Renal cortical epithelial cell (primary cell): ENCODE measurements around the gene ST3GAL3. TPM values are rescaled to one million over a fixed set of nuclear protein-coding genes. Genes with fewer than 3 reads are reported as not detected.

ENCODE experiments used
- DNase-seq: peaks from one replicate; pipeline ENCODE4 v3.0.0-alpha.2; 2011; ENCODE audit warnings: low read depth
- total RNA-seq: library from RNA; depleted of rRNA; stranded (reverse); fragments of >200 nt; gene quantifications from 2 replicates; pipeline ENCODE4 v1.2.3, GENCODE V29; 2014

Gene ST3GAL3
- total RNA-seq, 1 donor from 2014 or later: 16.5 TPM

- DNase-seq: no peak
Measured at GRCh38 chr1:43878854-43879253, 171.5 kb downstream of the ST3GAL3 start.

- DNase-seq: peak; percentile 32
Measured at GRCh38 chr1:43879414-43879813, 172.1 kb downstream of the ST3GAL3 start.

DNA sequence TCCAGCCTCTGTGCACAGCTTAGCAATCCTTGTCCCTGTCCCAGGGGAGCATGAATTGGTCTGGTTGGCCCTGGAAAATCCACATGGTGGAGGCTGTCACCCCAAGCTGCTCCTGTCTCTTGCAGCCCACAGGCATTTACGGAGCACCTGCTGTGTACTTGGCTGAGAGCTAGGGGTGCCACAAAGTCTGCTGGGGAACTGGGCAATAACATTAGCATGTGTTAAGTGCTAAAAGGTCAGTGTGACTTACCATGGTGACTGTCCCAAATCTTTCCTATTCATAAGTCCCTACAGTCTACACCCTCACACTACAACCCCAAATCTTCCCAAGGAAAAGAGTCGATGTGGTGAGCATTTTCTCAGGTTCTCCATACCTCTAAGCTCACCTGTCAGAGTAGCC lies 172.7 kb downstream of the ST3GAL3 start:
- DNase-seq: no peak

DNA sequence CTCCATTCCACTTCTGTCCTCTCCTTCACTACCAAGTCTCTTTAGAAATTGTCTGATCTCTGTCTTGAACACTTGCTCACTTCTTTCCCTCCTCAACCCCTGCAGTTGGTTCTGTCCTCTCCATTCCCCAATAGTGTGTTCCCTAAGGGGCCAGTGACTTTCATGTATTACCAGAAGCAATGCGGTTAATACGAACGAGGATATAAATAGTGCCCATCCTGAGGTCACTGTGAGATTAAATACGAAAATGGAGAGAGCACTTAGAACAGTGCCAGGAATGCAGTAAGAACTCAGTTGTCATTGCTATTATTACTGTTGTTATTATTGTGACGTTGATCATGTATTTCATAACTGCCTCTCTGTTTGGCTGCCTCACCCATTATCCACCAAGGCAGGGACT lies 173.3 kb downstream of the ST3GAL3 start:
- DNase-seq: no peak

DNA sequence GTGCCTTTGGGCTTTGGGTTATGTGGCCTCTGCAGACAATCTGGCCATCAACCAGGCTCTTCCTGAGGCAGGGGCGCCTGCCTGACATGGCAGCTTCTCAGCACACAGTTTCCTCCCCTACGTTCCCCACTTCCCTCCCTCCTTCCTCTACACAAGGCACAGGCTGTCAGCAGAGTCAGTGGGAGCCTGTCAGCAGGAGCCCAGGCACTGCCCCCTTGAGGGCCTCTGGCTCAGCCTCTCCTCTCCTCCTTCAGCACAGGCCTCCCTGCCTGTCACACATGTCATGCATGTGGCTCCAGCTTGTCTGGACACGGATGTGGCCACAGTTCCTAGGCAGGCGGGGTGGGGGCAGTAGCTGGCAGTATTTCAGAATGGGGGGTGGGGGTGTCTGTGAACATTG lies 174.1 kb downstream of the ST3GAL3 start:
- DNase-seq: no peak

DNA sequence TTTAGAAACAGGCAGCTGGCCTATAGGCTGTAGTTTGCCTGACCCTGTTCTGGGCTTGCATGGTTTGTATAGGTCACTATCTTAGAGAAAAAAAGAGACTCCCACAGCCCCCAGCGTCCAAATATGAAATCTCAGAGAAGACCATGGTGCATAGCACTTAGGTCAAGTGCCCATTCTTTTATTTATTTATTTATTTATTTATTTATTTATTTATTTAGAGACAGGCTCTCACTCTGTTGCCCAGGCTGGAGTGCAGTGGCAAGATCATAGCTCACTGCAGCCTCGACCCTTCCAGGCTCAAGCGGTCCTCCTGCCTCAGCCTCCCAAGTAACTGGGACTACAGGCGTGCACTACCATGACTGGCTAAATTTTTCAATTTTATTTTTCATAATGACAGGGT lies 175.4 kb downstream of the ST3GAL3 start:
- no peak for DNase-seq

GRCh38 chr1:43883321-43883720 lies 176.0 kb downstream of the ST3GAL3 start:
- no peak for DNase-seq

DNA sequence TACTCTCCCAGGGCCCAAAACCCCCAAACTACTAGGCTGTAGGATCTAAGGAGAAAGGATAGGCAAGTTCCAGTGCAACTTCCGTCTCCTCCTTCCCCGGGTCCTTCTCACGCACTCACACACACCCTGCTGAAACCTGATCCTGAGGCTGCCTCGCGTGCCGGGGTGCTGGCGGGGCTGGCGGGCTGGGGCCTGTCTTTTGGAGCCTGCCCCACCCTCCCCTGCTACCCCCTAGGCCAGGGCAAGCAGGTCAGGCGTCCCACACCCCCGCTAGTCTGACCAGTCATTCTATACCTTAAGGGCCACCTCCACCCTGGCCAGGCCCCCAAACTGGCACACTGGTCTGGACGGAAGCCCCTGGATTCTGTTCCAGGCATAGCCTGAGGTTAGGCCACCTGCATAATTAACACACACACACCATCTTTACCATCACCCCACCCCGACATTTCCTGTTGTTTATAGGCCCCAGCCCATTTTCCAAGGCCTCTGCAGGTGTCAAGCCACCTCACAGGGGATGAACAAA lies 178.0 kb downstream of the ST3GAL3 start:
- no peak for DNase-seq

- no peak for DNase-seq
Measured at GRCh38 chr1:43887748-43888147, 180.4 kb downstream of the ST3GAL3 start.

- no peak for DNase-seq
Measured at GRCh38 chr1:43890815-43891214, 183.5 kb downstream of the ST3GAL3 start.

- DNase-seq: no peak
Measured at GRCh38 chr1:43893006-43893405, 185.7 kb downstream of the ST3GAL3 start.

DNA sequence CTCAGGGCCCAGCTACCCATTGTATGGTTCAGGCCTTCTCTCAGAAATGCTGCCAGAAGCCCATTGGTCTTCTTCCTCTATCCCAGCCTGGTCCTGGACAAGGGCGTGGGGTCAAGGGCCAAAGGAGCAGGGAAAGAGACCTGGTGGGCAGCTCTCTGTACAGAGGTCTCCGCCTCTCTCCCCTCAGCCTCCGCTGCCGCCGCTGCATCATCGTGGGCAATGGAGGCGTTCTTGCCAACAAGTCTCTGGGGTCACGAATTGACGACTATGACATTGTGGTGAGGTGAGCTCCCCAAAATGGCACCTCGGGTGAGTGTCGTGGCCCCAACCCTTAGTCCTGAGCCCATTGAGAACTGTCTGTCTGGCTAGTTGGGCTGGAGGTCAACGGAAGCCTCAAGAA lies 191.6 kb downstream of the ST3GAL3 start:
- DNase-seq: no peak

DNA sequence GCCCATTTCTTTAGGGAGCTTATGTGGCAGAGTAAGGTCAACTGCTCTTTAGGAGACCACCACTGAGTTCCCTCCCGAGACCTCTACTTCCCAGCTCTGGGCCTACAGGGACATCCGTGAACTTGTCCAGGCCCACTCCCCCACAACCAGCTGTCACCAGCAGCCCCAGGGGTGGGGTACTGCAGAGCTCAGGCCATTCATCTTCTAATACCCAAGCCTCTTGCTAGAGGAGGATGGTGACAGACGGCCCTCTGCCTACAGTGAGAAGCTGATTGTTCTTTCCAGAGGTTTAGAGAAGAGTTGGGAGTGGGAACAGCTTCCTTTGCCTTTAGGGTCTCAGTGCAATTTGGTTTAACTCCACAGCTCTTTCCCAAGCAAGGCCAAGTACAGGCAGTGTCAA lies 193.1 kb downstream of the ST3GAL3 start:
- DNase-seq: no peak

GRCh38 chr1:43901196-43901961 lies 194.0 kb downstream of the ST3GAL3 start:
- no peak for DNase-seq

GRCh38 chr1:43902058-43902831 lies 194.9 kb downstream of the ST3GAL3 start:
- DNase-seq: no peak

DNA sequence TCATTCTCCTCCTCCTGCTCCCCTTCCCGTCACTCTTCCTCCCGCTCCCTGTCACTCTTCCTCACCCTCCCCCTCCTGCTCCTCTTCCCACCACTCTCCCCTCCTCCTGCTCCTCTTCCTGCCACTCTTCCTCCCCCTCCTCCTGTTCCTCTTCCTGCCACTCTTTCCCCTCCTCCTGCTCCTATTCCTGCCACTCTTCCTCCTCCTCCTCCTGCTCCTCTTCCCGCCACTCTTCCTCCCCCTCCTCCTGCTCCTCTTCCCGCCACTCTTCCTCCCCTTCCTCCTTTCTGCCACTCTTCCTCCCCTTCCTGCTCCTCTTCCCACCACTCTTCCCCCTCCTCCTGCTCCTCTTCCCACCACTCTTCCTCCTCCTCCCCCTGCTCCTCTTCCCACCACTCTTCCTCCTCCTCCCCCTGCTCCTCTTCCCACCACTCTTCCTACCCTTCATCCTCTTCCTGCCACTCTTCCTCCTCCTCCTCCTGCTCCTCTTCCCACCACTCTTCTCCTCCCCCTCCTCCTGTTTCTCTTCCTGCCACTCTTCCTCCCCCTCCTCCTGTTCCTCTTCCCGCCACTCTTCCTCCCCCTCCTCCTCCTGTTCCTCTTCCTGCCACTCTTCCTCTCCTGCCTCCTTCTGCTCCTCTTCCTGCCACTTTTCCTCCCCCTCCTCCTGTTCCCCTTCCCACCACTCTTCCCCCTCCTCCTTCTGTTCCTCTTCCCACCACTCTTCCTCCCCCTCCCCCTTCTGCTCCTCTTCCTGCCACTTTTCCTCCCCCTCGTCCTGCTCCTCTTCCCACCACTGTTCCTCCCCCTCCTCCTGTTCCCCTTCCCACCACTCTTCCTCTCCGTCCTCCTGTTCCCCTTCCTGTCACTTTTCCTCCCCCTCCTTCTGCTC lies 197.6 kb downstream of the ST3GAL3 start:
- DNase-seq: no peak

GRCh38 chr1:43908226-43908625 lies 200.9 kb downstream of the ST3GAL3 start:
- DNase-seq: no peak

- peak; percentile 9 for DNase-seq
Measured at GRCh38 chr1:43908858-43909257, 201.5 kb downstream of the ST3GAL3 start.

DNA sequence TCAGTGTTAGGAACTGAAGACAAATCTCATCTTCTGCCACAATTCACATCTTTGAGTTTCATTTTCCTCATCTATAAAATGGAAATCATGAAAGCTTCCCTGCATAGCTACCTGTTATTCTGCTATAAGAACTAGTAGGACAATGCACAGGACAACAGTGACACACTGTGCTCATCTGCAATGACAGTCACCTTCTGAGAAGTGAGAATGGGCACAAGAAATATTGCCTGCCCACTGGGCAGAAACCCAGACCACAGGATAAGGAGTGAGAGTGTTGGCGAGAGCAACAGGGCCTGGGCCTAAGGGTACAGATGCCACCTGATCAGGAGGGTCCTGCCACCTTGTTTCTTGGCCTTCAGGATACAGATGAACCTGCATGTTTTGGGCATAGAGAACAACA lies 203.0 kb downstream of the ST3GAL3 start:
- DNase-seq: no peak

GRCh38 chr1:43912607-43913006 lies 205.3 kb downstream of the ST3GAL3 start:
- peak; percentile 21 for DNase-seq

DNA sequence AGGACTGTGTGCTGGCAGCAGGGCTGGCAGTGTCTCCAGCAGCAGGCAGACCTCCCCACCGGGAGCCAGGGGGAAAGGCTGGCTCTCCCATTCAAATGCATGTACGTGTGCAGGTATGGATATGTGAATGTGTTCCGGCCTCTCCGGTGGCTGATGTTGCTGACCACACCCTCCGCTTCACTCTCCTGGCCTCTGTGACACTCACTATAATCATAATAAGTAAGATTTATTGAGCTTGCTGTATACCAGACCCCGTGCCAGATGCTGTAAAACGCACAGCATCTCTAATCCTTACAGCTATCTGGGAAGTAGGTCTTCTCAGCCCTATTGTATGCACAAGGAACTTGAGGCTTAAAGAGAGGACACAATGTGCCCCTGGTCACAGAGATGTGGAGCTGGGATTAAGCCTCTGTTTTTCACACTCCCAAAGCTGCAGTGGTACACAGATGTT lies 205.7 kb downstream of the ST3GAL3 start:
- no peak for DNase-seq
